Measurements from ENCODE around the gene ZCCHC24.

DNA sequence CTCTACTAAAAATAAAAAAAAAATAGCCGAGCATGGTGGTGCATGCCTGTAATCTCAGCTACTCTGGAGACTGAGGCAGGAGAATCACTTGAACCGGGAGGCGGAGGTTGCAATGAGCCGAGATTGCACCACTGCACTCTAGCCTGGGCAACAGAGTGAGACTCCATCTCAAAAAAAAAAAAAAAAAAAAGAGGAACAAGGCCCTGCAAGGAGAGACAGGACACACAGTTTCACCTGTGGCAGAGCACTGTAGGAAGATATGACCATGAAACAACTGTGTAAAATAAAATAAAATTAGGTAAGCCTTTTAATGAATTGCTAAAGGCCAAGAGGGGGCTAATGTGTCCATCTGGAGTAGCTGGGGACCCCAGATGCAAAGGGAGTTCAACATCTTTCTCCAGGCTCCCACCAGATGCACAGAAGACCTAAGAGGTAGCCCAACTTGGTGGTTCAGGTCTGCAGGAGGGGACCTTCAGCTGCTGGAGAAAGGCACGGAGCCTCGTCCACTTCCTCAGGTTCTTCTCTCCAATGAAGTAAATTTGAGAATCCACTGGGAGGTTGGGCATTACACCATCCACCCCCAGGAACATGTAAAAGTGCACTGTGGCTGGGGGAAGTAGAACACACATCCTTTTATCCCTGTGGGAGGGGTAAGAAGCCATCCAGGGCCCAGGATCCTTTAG is 85.5 kb downstream of the ZCCHC24 start:
- TF ChIP-seq CTCF (conservative IDR thresholded peaks at IDR 0.05) (no peak), EZH2 (IDR thresholded peaks at IDR 0.05; ENCODE audit: low read depth) (no peak)

Measured in PC-9 (cell line).